ENCODE measurements around the gene SPOUT1.

SPOUT1 gene

GRCh38 chr9:128773049-128773448 is 56.5 kb downstream of the SPOUT1 start:
- no peak for DNase-seq (ENCODE audit: low read depth in 2 of 2, low spot score in 1 of 2)

GRCh38 chr9:128771745-128772519 is 57.7 kb downstream of the SPOUT1 start, which contains the start of gene ZER1:
TSS of gene ZER1 (minus strand) at chr9:128771927. CDS start at chr9:128755565, 16,362 bp downstream.
- DNase-seq (ENCODE audit: low read depth in 2 of 2, low spot score in 1 of 2), result peak; percentile 85 to 88

- DNase-seq (ENCODE audit: low read depth in 2 of 2, low spot score in 1 of 2), result no peak
These were observed 58.4 kb downstream of the SPOUT1 start for GRCh38 chr9:128771094-128771721.

GRCh38 chr9:128770286-128771030 is 59.1 kb downstream of the SPOUT1 start:
- DNase-seq (ENCODE audit: low read depth in 2 of 2, low spot score in 1 of 2), result no peak
